ENCODE results near the gene SGMS1. TPM values are rescaled to one million over a fixed set of nuclear protein-coding genes. Genes with fewer than 3 reads are reported as not detected.
"Not testable (repeated sequence)": the region's sequence is repeated elsewhere in the genome, so short reads cannot be mapped to it uniquely, and the experiment has no call there.

Gene SGMS1
- total RNA-seq, 1 donor from 2014 or later, result 27.5 TPM

DNA sequence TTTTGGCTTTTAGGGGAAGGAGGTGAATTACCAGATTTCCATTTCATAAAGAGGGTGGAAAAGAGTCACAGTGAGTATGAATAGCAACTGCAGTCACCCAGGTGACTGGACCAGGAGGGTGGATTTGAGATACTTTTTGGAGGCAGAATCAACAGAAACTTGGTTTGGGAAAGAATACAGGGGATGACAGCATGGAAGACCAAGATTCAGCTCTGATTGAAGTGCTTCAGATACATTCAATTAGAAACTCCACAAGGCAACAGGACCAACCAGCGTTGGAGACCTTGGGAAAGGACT is 83.0 kb downstream of the SGMS1 start:
- H3K4me3 Mint-ChIP-seq, result peak overlapping the region; percentile 54
- DNase-seq (no peak), ATAC-seq (ENCODE audit: low read depth) (no peak)
- no peaks in the 10 kb centered on the region for H3K9me3 Mint-ChIP-seq
- H3K27ac Mint-ChIP-seq, result peak overlapping the region; percentile 65
- intact Hi-C loops (cut with micrococcal nuclease), result loop anchor here (2.0 kb wide), 2 partner anchors 32 to 178 kb away; no protein-coding TSS in a partner anchor
- H3K27me3 Mint-ChIP-seq, result no peaks in the 10 kb centered on the region
- TF ChIP-seq, protein P1, sequence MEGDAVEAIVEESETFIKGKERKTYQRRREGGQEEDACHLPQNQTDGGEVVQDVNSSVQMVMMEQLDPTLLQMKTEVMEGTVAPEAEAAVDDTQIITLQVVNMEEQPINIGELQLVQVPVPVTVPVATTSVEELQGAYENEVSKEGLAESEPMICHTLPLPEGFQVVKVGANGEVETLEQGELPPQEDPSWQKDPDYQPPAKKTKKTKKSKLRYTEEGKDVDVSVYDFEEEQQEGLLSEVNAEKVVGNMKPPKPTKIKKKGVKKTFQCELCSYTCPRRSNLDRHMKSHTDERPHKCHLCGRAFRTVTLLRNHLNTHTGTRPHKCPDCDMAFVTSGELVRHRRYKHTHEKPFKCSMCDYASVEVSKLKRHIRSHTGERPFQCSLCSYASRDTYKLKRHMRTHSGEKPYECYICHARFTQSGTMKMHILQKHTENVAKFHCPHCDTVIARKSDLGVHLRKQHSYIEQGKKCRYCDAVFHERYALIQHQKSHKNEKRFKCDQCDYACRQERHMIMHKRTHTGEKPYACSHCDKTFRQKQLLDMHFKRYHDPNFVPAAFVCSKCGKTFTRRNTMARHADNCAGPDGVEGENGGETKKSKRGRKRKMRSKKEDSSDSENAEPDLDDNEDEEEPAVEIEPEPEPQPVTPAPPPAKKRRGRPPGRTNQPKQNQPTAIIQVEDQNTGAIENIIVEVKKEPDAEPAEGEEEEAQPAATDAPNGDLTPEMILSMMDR (IDR thresholded peaks at IDR 0.05), result no peak
- ChIA-PET CTCF (no interaction called here), POLR2A (no interaction called here)
- H3K4me1 Mint-ChIP-seq, result peaks cover 72% of the 10 kb centered on the region
- H3K36me3 Mint-ChIP-seq (ENCODE audit: low read depth), result no peaks in the 10 kb centered on the region

DNA sequence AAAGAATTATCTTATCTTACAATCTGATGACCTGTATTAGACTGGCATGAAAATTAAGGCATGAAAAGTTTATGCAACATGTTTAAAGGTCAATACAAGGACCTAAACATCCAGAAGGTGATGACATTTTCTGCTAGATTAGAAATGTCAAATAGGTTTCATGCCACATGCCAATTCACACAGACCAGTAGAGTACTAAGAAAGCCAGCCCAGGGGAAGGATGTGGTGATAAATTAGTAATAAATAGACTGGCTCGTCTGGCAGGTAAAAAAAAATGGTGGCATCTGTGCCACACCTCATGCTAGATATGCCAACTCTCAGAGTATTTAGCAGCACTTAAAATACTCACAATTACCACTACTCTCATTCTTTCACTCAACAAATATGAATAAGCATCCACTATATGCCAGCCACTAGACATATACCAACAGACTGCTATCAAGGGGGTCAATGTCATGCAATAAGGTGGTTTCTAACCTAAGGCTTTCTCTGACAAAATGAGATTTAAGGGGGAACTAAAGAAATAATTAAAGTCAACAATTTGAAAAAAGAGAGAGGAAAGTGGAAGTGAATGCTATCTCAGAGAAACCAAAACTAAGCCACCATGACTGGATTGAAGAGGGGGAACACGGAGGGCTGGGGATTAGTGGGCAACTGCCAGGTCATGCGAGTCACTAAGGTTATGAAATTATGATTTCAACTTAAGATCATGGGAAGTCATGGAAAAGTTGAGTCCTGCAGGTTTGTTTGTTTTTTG is 83.5 kb downstream of the SGMS1 start:
- Mint-ChIP-seq H3K4me1 (peaks cover 69% of the 10 kb centered on the region), H3K4me3 (peak overlapping the region; percentile 54), H3K27ac (peak overlapping the region; percentile 65), H3K9me3 (no peaks in the 10 kb centered on the region), H3K27me3 (no peaks in the 10 kb centered on the region), H3K36me3 (ENCODE audit: low read depth) (no peaks in the 10 kb centered on the region)
- ATAC-seq (ENCODE audit: low read depth) (peak; percentile 66), DNase-seq (no peak)
- ChIA-PET CTCF (no interaction called here), POLR2A (no interaction called here)
- TF ChIP-seq, protein P1 (IDR thresholded peaks at IDR 0.05), result no peak
- intact Hi-C loops (cut with micrococcal nuclease), result loop anchor here (2.0 kb wide), 2 partner anchors 31 to 177 kb away; no protein-coding TSS in a partner anchor

DNA sequence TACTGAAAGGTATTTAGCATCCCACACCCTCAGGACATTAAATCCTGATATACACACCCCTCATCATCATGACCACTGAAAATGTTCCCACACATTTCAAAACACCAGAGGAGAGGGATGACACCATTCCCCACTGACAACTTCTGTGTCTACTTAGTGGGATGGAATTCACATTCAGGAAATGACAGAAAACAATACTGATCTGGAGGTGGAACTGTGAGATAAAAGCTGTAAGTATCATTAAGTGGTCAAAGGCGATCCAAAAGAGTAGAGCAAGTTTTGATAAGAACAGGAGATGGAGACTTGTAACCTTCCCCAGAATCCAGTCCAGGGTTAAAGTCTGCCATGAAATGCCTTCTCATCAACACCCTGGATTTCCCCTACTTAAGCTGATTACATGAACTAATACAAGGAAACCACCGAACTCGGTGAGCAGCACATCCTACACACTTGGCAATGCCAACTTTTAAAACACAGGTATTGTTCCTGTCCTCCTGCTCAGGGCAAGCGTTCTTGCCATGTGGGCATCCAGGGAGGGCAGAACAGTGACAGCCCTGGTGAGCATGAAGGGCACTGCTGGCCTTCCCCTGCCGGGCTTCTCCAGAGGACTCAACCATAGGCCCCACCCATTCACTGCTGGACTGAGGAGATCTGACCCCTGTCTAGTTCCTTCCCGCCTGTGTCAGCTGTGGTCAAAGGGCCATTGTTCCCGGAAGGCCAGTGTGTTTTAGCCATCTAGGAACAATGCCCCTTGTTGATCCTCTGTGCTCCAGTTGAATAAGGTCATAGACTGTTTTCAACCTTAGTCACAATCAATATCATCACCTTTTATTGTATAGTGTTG is 85.0 kb downstream of the SGMS1 start:
- Mint-ChIP-seq H3K4me1 (peaks cover 55% of the 10 kb centered on the region), H3K36me3 (ENCODE audit: low read depth) (no peaks in the 10 kb centered on the region), H3K4me3 (peak overlapping the region; percentile 38), H3K9me3 (no peaks in the 10 kb centered on the region), H3K27ac (peak overlapping the region; percentile 70), H3K27me3 (no peaks in the 10 kb centered on the region)
- DNase-seq (no peak), ATAC-seq (ENCODE audit: low read depth) (peak; percentile 49)
- ChIA-PET CTCF (no interaction called here), POLR2A (interaction anchor here (1.7 kb wide), 1 partner anchor 25 kb away, joined by 6 read pairs; no protein-coding TSS in a partner anchor)
- TF ChIP-seq, protein P1 (IDR thresholded peaks at IDR 0.05), result no peak
- intact Hi-C loops (cut with micrococcal nuclease), result no loop called here

DNA sequence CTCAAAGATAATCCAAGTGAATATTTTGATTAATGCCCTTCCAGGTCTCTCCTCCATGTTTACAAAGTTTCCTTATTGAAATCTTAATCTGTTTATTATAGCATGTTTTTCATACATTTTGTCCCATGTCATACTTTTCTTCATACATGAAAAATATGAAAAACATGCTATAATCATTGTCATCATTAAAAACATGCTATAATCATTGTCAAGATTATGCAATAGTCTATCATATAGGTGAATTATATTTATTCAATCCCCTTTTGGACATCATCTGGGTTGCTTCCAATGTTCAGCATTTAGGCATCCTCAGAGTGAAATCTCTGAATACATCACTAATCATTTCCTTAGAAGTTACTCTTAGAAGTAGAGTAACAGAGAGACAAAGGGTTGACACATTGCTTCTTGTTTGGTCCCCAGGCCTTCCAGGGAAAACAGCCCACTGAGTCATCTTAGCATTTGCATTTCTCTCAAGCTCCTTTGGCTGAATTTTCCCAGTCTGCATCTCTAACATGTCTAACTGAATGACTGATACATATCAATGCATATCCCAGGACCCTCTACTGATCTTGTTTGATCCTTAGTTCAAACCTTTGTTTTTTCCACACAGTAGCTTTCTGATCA is 87.0 kb downstream of the SGMS1 start:
- ChIA-PET CTCF (no interaction called here), POLR2A (interaction anchor here (1.0 to 1.2 kb wide), 2 partner anchors 85 to 88 kb away, joined by 3 to 4 read pairs; no protein-coding TSS in a partner anchor)
- Mint-ChIP-seq H3K27me3 (no peaks in the 10 kb centered on the region), H3K4me1 (peaks cover 36% of the 10 kb centered on the region), H3K36me3 (ENCODE audit: low read depth) (no peaks in the 10 kb centered on the region), H3K9me3 (no peaks in the 10 kb centered on the region), H3K27ac (no peak overlapping the region), H3K4me3 (no peak overlapping the region)
- ATAC-seq (ENCODE audit: low read depth) (no peak), DNase-seq (no peak)
- intact Hi-C loops (cut with micrococcal nuclease), result no loop called here
- TF ChIP-seq, protein P1 (IDR thresholded peaks at IDR 0.05), result no peak

DNA sequence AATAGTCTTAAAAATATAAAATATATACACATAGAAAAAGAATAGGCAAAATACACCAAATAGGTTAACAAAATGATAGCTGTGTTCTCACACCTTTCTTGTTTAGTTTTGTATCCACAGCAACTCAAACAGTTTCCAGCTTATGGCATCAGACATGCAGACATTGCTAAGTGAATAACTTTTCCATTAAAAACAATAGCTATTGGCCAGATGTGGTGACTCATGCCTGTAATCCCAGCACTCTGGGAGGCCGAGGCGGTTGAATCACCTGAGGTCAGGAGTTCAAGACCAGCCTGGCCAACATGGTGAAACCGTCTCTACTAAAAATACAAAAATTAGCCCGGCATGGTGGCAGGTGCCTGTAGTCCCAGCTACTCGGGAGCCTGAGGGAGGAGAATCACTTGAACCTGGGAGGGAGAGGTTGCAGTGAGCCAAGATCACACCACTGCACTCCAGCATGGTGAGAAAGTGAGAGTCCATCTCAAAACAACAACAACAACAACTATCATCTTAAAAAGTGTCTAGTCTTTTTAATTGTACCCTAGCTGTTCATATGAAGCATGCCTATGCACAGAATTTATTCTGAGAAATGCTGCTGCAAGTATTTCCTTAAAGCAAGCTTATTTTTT is 88.9 kb downstream of the SGMS1 start:
- H3K9me3 Mint-ChIP-seq; H3K36me3 Mint-ChIP-seq (ENCODE audit: low read depth); DNase-seq; H3K27ac Mint-ChIP-seq; POLR2A ChIA-PET; H3K27me3 Mint-ChIP-seq; ATAC-seq (ENCODE audit: low read depth); H3K4me3 Mint-ChIP-seq; intact Hi-C loops (cut with micrococcal nuclease): not testable (repeated sequence)
- peaks cover 17% of the 10 kb centered on the region for H3K4me1 Mint-ChIP-seq
- CTCF ChIA-PET, result interaction anchor here (1.1 kb wide), 1 partner anchor 19 kb away, joined by 3 read pairs; no protein-coding TSS in a partner anchor

Measured in activated B cell treated with CpG ODN at 0.5 μM for 24 hours (primary cell).